ENCODE results near the gene DGLUCY. TPM values are rescaled to one million over a fixed set of nuclear protein-coding genes. Genes with fewer than 3 reads are reported as not detected.

The DGLUCY gene
- total and polyA plus RNA-seq, 4 donors, result 29.0 to 74.3 (median 52.1) TPM

GRCh38 chr14:91235841-91236240 is 122.0 kb downstream of the DGLUCY start:
- Histone ChIP-seq H3K4me3 (no peak overlapping the region), H3K9ac (ENCODE audit: insufficient read depth in 1 of 2, low read length in 2 of 2) (no peak overlapping the region), H3K27ac (ENCODE audit: low read depth in 1 of 2, low read length in 1 of 2) (no peak overlapping the region), H3K36me3 (ENCODE audit: control insufficient read depth in 4 of 4, insufficient read depth in 4 of 4, low read length in 4 of 4) (peaks cover 0 to 8% (median 2%) of the 10 kb centered on the region in 4 donors), H3K9me3 (ENCODE audit: control insufficient read depth in 4 of 4, insufficient read depth in 3 of 4, low read length in 3 of 4) (peaks cover 0 to 4% (median 0%) of the 10 kb centered on the region in 4 donors), H3K4me1 (ENCODE audit: control insufficient read depth in 5 of 5, insufficient read depth in 5 of 5, low read length in 5 of 5) (peaks cover 0 to 14% (median 0%) of the 10 kb centered on the region in 5 donors), H3K27me3 (ENCODE audit: control insufficient read depth in 3 of 3, insufficient read depth in 3 of 3, low read length in 2 of 3) (no peaks in the 10 kb centered on the region)
- TF ChIP-seq, protein P1, sequence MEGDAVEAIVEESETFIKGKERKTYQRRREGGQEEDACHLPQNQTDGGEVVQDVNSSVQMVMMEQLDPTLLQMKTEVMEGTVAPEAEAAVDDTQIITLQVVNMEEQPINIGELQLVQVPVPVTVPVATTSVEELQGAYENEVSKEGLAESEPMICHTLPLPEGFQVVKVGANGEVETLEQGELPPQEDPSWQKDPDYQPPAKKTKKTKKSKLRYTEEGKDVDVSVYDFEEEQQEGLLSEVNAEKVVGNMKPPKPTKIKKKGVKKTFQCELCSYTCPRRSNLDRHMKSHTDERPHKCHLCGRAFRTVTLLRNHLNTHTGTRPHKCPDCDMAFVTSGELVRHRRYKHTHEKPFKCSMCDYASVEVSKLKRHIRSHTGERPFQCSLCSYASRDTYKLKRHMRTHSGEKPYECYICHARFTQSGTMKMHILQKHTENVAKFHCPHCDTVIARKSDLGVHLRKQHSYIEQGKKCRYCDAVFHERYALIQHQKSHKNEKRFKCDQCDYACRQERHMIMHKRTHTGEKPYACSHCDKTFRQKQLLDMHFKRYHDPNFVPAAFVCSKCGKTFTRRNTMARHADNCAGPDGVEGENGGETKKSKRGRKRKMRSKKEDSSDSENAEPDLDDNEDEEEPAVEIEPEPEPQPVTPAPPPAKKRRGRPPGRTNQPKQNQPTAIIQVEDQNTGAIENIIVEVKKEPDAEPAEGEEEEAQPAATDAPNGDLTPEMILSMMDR (IDR thresholded peaks at IDR 0.05; ENCODE audit: control extremely low read depth, extremely low read depth), result no peak
- no peak for ATAC-seq (ENCODE audit: insufficient read depth, low FRiP score)
- no peak for DNase-seq
- WGBS, 2 donors, result 94 to 96% methylated on average over 7 of the region's 7 CpGs

DNA sequence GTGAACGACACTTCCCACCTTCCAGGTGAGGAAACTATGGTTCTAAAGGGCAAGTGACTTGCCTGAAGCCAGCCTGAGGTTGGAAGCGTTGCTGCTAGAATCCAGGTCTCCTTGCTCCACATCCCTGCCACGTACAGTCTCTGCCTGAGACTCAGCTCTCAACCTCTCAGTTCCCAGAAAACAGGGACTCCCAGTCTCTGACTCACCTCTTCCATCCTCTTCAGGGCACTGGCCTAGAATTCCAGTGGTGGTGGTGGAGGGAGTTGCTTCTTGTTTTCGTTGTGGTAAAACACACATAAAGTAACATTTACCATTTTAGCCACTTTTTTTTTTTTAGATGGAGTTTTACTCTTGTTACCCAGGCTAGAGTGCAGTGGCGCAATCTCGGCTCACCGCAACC is 123.3 kb downstream of the DGLUCY start:
- WGBS, 2 donors, result 87 to 94% methylated on average over 7 of the region's 7 CpGs
- DNase-seq, result no peak
- Histone ChIP-seq H3K4me3 (no peak overlapping the region), H3K9me3 (ENCODE audit: control insufficient read depth in 4 of 4, insufficient read depth in 3 of 4, low read length in 3 of 4) (peaks cover 0 to 7% (median 0%) of the 10 kb centered on the region in 4 donors), H3K9ac (ENCODE audit: insufficient read depth in 1 of 2, low read length in 2 of 2) (no peak overlapping the region), H3K36me3 (ENCODE audit: control insufficient read depth in 4 of 4, insufficient read depth in 4 of 4, low read length in 4 of 4) (peaks cover 0 to 8% (median 0%) of the 10 kb centered on the region in 4 donors), H3K4me1 (ENCODE audit: control insufficient read depth in 5 of 5, insufficient read depth in 5 of 5, low read length in 5 of 5) (peaks cover 0 to 14% (median 0%) of the 10 kb centered on the region in 5 donors), H3K27me3 (ENCODE audit: control insufficient read depth in 3 of 3, insufficient read depth in 3 of 3, low read length in 2 of 3) (no peaks in the 10 kb centered on the region), H3K27ac (ENCODE audit: low read depth in 1 of 2, low read length in 1 of 2) (no peak overlapping the region)
- TF ChIP-seq, protein P1 (IDR thresholded peaks at IDR 0.05; ENCODE audit: control extremely low read depth, extremely low read depth), result no peak
- no peak for ATAC-seq (ENCODE audit: insufficient read depth, low FRiP score)

- peaks cover 0 to 14% (median 0%) of the 10 kb centered on the region in 5 donors for H3K4me1 ChIP-seq (ENCODE audit: control insufficient read depth in 5 of 5, insufficient read depth in 5 of 5, low read length in 5 of 5)
- WGBS, 2 donors, result 70 to 77% methylated on average over 4 of the region's 4 CpGs
- no peaks in the 10 kb centered on the region for H3K27me3 ChIP-seq (ENCODE audit: control insufficient read depth in 3 of 3, insufficient read depth in 3 of 3, low read length in 2 of 3)
- no peak for DNase-seq
- no peak overlapping the region for H3K9ac ChIP-seq (ENCODE audit: insufficient read depth in 1 of 2, low read length in 2 of 2)
- peaks cover 0 to 7% (median 0%) of the 10 kb centered on the region in 4 donors for H3K9me3 ChIP-seq (ENCODE audit: control insufficient read depth in 4 of 4, insufficient read depth in 3 of 4, low read length in 3 of 4)
- no peak for ATAC-seq (ENCODE audit: insufficient read depth, low FRiP score)
- H3K4me3 ChIP-seq, result no peak overlapping the region
- no peak overlapping the region for H3K27ac ChIP-seq (ENCODE audit: low read depth in 1 of 2, low read length in 1 of 2)
- TF ChIP-seq, protein P1 (IDR thresholded peaks at IDR 0.05; ENCODE audit: control extremely low read depth, extremely low read depth), result no peak
- H3K36me3 ChIP-seq (ENCODE audit: control insufficient read depth in 4 of 4, insufficient read depth in 4 of 4, low read length in 4 of 4), result peaks cover 0 to 8% (median 0%) of the 10 kb centered on the region in 4 donors
These were observed 124.2 kb downstream of the DGLUCY start for GRCh38 chr14:91238085-91238484.

DNA sequence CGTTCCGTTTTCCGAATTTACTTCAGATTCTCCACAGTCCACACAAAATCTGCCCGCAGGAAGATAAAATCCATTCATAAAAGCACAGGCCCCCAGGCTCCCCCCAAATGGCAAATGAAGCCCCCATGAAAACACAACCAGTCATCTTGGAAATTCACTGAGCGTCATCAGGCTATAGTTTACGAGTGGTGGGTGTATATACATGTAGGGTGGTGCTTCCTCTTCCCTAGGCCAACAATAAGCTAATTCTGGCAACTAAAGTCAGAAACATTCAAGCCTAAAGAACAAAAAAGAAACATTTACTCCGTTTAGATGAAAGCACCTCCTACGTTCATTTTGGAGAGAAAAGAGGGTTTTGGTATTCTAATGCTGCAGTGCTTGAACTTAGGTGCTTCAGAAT is 124.8 kb downstream of the DGLUCY start:
- WGBS, 2 donors, result 81 to 84% methylated on average over 8 of the region's 8 CpGs
- no peak for ATAC-seq (ENCODE audit: insufficient read depth, low FRiP score)
- Histone ChIP-seq H3K4me3 (no peak overlapping the region), H3K9me3 (ENCODE audit: control insufficient read depth in 4 of 4, insufficient read depth in 3 of 4, low read length in 3 of 4) (peaks cover 0 to 4% (median 0%) of the 10 kb centered on the region in 4 donors), H3K27ac (ENCODE audit: low read depth in 1 of 2, low read length in 1 of 2) (no peak overlapping the region), H3K27me3 (ENCODE audit: control insufficient read depth in 3 of 3, insufficient read depth in 3 of 3, low read length in 2 of 3) (no peaks in the 10 kb centered on the region), H3K4me1 (ENCODE audit: control insufficient read depth in 5 of 5, insufficient read depth in 5 of 5, low read length in 5 of 5) (peaks cover 0 to 11% (median 0%) of the 10 kb centered on the region in 5 donors), H3K9ac (ENCODE audit: insufficient read depth in 1 of 2, low read length in 2 of 2) (no peak overlapping the region), H3K36me3 (ENCODE audit: control insufficient read depth in 4 of 4, insufficient read depth in 4 of 4, low read length in 4 of 4) (peaks cover 0 to 6% (median 0%) of the 10 kb centered on the region in 4 donors)
- TF ChIP-seq, protein P1 (IDR thresholded peaks at IDR 0.05; ENCODE audit: control extremely low read depth, extremely low read depth), result no peak
- DNase-seq, result no peak

Data from lung (tissue), 12 donors.